ENCODE data around the gene HSDL2. TPM values are rescaled to one million over a fixed set of nuclear protein-coding genes. Genes with fewer than 3 reads are reported as not detected.

Gene HSDL2
- polyA plus RNA-seq, 3 donors, result 6.4 to 34.8 (median 26.9) TPM

DNA sequence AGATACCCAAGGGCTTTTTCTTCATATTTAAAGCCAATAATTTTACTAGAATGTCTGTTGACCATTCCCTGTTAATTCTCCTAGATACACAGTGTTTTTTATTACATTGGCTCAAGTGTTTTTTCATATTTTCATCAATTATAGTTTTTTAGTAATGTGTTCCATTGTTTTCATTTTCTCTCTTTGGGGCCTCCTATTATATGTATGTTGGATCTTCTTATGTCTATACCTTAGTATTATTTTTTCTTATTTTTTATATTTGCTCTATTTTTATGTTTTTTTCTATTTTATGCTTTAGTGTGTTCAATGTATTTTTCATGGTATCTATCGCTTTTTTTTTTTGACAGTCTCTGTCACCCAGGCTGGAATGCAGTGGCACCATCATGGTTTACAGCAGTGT lies 114.2 kb downstream of the HSDL2 start:
- H3K27me3 Mint-ChIP-seq (ENCODE audit: low read depth in 3 of 3), result no peaks in the 10 kb centered on the region
- peaks cover 0 to 4% of the 10 kb centered on the region in 2 donors for H3K9me3 ChIP-seq (replicated peaks in 1 of 2; ENCODE audit: control insufficient read depth in 1 of 2, insufficient read depth in 1 of 2, low read length in 2 of 2)
- H3K27ac ChIP-seq (ENCODE audit: low read depth in 1 of 2, low read length in 2 of 2), result peak overlapping the region in 1 of 2 donors; percentile 83
- H3K79me2 ChIP-seq (ENCODE audit: insufficient read depth, low read length), result peaks cover 76% of the 10 kb centered on the region
- peaks cover 28 to 33% of the 10 kb centered on the region in 2 donors for H3K4me1 ChIP-seq (ENCODE audit: control insufficient read depth in 1 of 2, insufficient read depth in 2 of 2, low read length in 2 of 2)
- 100% methylated on average over 1 of the region's 1 CpG for WGBS (ENCODE audit: insufficient coverage)
- no peak overlapping the region for H3K4me2 ChIP-seq (replicated peaks; ENCODE audit: extremely low read depth, low read length, poor library complexity, severe bottlenecking)
- TF ChIP-seq CTCF (IDR thresholded peaks at IDR 0.05), result no peak
- peaks cover 13 to 26% of the 10 kb centered on the region in 2 donors for H3K36me3 Mint-ChIP-seq
- H3K4me3 ChIP-seq (replicated peaks in 1 of 3; ENCODE audit: low read depth in 2 of 3, low read length in 3 of 3), result no peak overlapping the region
- no peaks in the 10 kb centered on the region for H4K20me1 ChIP-seq (ENCODE audit: insufficient read depth, low read length)
- H3K36me3 ChIP-seq (replicated peaks in 1 of 2; ENCODE audit: control insufficient read depth in 1 of 2, insufficient read depth in 2 of 2, low read length in 2 of 2), result peaks cover 0 to 13% of the 10 kb centered on the region in 2 donors
- H2AFZ ChIP-seq (ENCODE audit: insufficient read depth, low read depth, low read length, poor library complexity, severe bottlenecking), result no peak overlapping the region
- DNase-seq, result no peak
- no peak overlapping the region for H3K9ac ChIP-seq (ENCODE audit: insufficient read depth, low read length, poor library complexity, severe bottlenecking)
- H3K4me3 Mint-ChIP-seq, result no peak overlapping the region
- H3K4me1 Mint-ChIP-seq, result peaks cover 50% of the 10 kb centered on the region
- intact Hi-C loops (cut with micrococcal nuclease), result no loop called here
- peaks cover 14 to 22% (median 15%) of the 10 kb centered on the region in 7 donors for H3K9me3 Mint-ChIP-seq
- H3K27me3 ChIP-seq (ENCODE audit: control insufficient read depth in 2 of 2, insufficient read depth in 2 of 2, low read length in 2 of 2), result no peaks in the 10 kb centered on the region
- peak overlapping the region in 1 of 7 donors; percentile 57 for H3K27ac Mint-ChIP-seq

DNA sequence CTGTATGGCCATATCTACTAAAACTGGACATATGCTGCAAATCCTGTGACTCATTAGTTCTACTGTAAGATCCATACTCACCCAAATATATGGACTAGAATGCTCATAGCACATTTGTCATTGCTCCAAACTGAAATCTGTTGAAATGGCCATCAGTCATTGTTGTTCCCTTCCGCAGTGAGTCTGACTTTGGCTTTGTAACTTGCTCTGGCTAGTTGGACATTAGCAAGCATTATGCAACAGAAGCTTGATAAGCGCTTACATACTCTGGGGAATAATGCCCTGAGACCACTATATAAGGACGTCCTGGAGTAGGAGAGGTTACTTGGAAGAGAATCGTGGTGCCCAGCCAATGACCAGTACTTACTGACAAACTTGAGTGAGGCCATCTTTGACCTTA lies 115.7 kb downstream of the HSDL2 start:
- H3K4me3 Mint-ChIP-seq, result peak overlapping the region in 1 of 2 donors; percentile 84

More for the DNA sequence above, 115.7 kb downstream of the HSDL2 start:
- Histone ChIP-seq H3K79me2 (ENCODE audit: insufficient read depth, low read length) (peaks cover 75% of the 10 kb centered on the region), H3K4me3 (replicated peaks in 1 of 3; ENCODE audit: low read depth in 2 of 3, low read length in 3 of 3) (peak overlapping the region in 1 of 3 experiments; percentile 50), H3K9ac (ENCODE audit: insufficient read depth, low read length, poor library complexity, severe bottlenecking) (no peak overlapping the region), H3K4me2 (replicated peaks; ENCODE audit: extremely low read depth, low read length, poor library complexity, severe bottlenecking) (peak overlapping the region; percentile 61), H3K27me3 (ENCODE audit: control insufficient read depth in 2 of 2, insufficient read depth in 2 of 2, low read length in 2 of 2) (no peaks in the 10 kb centered on the region), H3K27ac (ENCODE audit: low read depth in 1 of 2, low read length in 2 of 2) (peak overlapping the region in 1 of 2 donors; percentile 83), H4K20me1 (ENCODE audit: insufficient read depth, low read length) (no peaks in the 10 kb centered on the region), H2AFZ (ENCODE audit: insufficient read depth, low read depth, low read length, poor library complexity, severe bottlenecking) (peak overlapping the region; percentile 41), H3K9me3 (replicated peaks in 1 of 2; ENCODE audit: control insufficient read depth in 1 of 2, insufficient read depth in 1 of 2, low read length in 2 of 2) (peaks cover 0 to 4% of the 10 kb centered on the region in 2 donors), H3K4me1 (ENCODE audit: control insufficient read depth in 1 of 2, insufficient read depth in 2 of 2, low read length in 2 of 2) (peaks cover 28 to 33% of the 10 kb centered on the region in 2 donors), H3K36me3 (replicated peaks in 1 of 2; ENCODE audit: control insufficient read depth in 1 of 2, insufficient read depth in 2 of 2, low read length in 2 of 2) (peaks cover 0 to 13% of the 10 kb centered on the region in 2 donors)
- no peak for TF ChIP-seq CTCF (IDR thresholded peaks at IDR 0.05)
- H3K4me1 Mint-ChIP-seq, result peaks cover 46% of the 10 kb centered on the region
- intact Hi-C loops (cut with micrococcal nuclease), result no loop called here
- H3K27me3 Mint-ChIP-seq (ENCODE audit: low read depth in 3 of 3), result no peaks in the 10 kb centered on the region
- peak overlapping the region; percentile 87 to 96 (median 90) for H3K27ac Mint-ChIP-seq
- 69% methylated on average over 3 of the region's 4 CpGs for WGBS (ENCODE audit: insufficient coverage)
- peaks cover 11 to 26% of the 10 kb centered on the region in 2 donors for H3K36me3 Mint-ChIP-seq
- peaks cover 14 to 22% (median 15%) of the 10 kb centered on the region in 7 donors for H3K9me3 Mint-ChIP-seq
- peak; percentile 64 to 80 (median 79) for DNase-seq

Measured in CD14-positive monocyte (primary cell).